Stimulated activated CD4-positive, alpha-beta T cell treated with anti-CD3 and anti-CD28 coated beads, Interleukin-1b, Interleukin-23, amount 100 ng/mL, for 4 hours (primary cell): Measurements from ENCODE around the gene PIMREG.

ENCODE experiments used
- DNase-seq, 2 donors: peaks; one replicate each; pipeline ENCODE4 v3.0.0-alpha.2; 2020; ENCODE audit warnings: low read depth in 2 of 2

PIMREG gene

GRCh38 chr17:6437956-6438355, 6.3 kb upstream of the PIMREG start:
- DNase-seq: no peak

GRCh38 chr17:6439951-6440350, 4.3 kb upstream of the PIMREG start:
- DNase-seq: no peak

- DNase-seq: no peak
These were observed 1.5 kb upstream of the PIMREG start for GRCh38 chr17:6442775-6443174.

GRCh38 chr17:6444571-6445335, 498 bp downstream of the PIMREG start:
- no peak for DNase-seq

- DNase-seq: no peak
These were observed 2.4 kb downstream of the PIMREG start for GRCh38 chr17:6446516-6447100.

GRCh38 chr17:6448473-6448872, 4.2 kb downstream of the PIMREG start:
- no peak for DNase-seq

- DNase-seq: no peak
These were observed 5.1 kb downstream of the PIMREG start for GRCh38 chr17:6449307-6449706.

- DNase-seq: no peak
These were observed 6.9 kb downstream of the PIMREG start for GRCh38 chr17:6450926-6451832.

GRCh38 chr17:6452471-6453266, 8.4 kb downstream of the PIMREG start:
- DNase-seq: no peak

- DNase-seq: no peak
These were observed 9.2 kb downstream of the PIMREG start for GRCh38 chr17:6453279-6454024.

GRCh38 chr17:6454495-6455320, 10.5 kb downstream of the PIMREG start:
- DNase-seq: no peak

- peak; percentile 18 to 19 for DNase-seq
These were observed 11.1 kb downstream of the PIMREG start for GRCh38 chr17:6455321-6455705.

GRCh38 chr17:6456321-6456720, 12.1 kb downstream of the PIMREG start:
- no peak for DNase-seq

GRCh38 chr17:6456914-6457687, 12.8 kb downstream of the PIMREG start:
- no peak for DNase-seq

- DNase-seq: no peak
These were observed 13.6 kb downstream of the PIMREG start for GRCh38 chr17:6457688-6458459.

GRCh38 chr17:6458460-6458950, 14.2 kb downstream of the PIMREG start:
- DNase-seq: no peak

- no peak for DNase-seq
These were observed 16.4 kb downstream of the PIMREG start for GRCh38 chr17:6460531-6461161.

GRCh38 chr17:6461246-6461645, 17.0 kb downstream of the PIMREG start:
- no peak for DNase-seq
